B cell (primary cell): Measurements from ENCODE around the gene BCL11A. TPM values are rescaled to one million over a fixed set of nuclear protein-coding genes. Genes with fewer than 3 reads are reported as not detected.
A peak's percentile ranks its signal among the peaks of the same experiment; 100 is the strongest.

Source experiments
- ATAC-seq: fragments of 200-7000 bp; cut with Tn5 transposase; one replicate; pipeline ENCODE4 v1.10.0; 2021; ENCODE audit warnings: low read depth, mild to moderate bottlenecking, moderate number of reproducible peaks, moderate library complexity
- CTCF ChIA-PET: fragments of 350-600 bp; sonication (Branson Sonifier 250); formaldehyde crosslinking; loops from one replicate; lab custom pipeline; 2021; ENCODE audit warnings: antibody characterized with exemption, inconsistent platforms; lab: Charles Lee
- POLR2A ChIA-PET: fragments of 350-600 bp; sonication (Branson Sonifier 250); formaldehyde crosslinking; loops from one replicate; lab custom pipeline; 2021; ENCODE audit warnings: antibody characterized with exemption; lab: Charles Lee
- DNase-seq: peaks from one replicate; pipeline ENCODE4 v3.0.0; 2013
- H2AFZ ChIP-seq: 2 replicates; pipeline ENCODE4 v1.6.1; 2012; ENCODE audit warnings: mild to moderate bottlenecking, low read depth, low read length; ENCODE audit not compliant: insufficient read depth, poor library complexity, severe bottlenecking
- H3K27ac ChIP-seq, 2 donors: 1 replicate in 1 of 2; 2 replicates in 1 of 2; pipeline ENCODE4 v1.5.1; 2012 to 2013; ENCODE audit warnings: low read length in 2 of 2, mild to moderate bottlenecking in 2 of 2, moderate library complexity in 1 of 2
- H3K27me3 ChIP-seq, 4 experiments: fragments of 200-600 bp in 1 of 4; sonication (generic) in 1 of 4; replicated peaks in 1 of 4; 1 replicate in 2 of 4; 2 replicates in 2 of 4; pipeline versions ENCODE4 v1.6.1 to v1.7.0; 2013 to 2016; ENCODE audit warnings: low read length in 3 of 4, mild to moderate bottlenecking in 2 of 4, mixed read lengths in 1 of 4, moderate library complexity in 1 of 4; ENCODE audit not compliant: insufficient read depth in 4 of 4, control insufficient read depth in 3 of 4; ENCODE audit errors: control extremely low read depth in 1 of 4
- H3K36me3 ChIP-seq, 2 experiments: replicated peaks in 1 of 2; 1 replicate in 1 of 2; 2 replicates in 1 of 2; pipeline versions ENCODE4 v1.6.1 to v1.7.1; 2013; ENCODE audit warnings: low read length in 1 of 2; ENCODE audit not compliant: insufficient read depth in 2 of 2, control insufficient read depth in 1 of 2; ENCODE audit errors: control extremely low read depth in 1 of 2, extremely low read depth in 1 of 2
- H3K4me1 ChIP-seq, 2 donors: fragments of 200-600 bp in 1 of 2; sonication (generic) in 1 of 2; 1 replicate in 1 of 2; 2 replicates in 1 of 2; pipeline versions ENCODE4 v1.5.1 to v1.6.1; 2013 to 2017; ENCODE audit warnings: low read length in 2 of 2; ENCODE audit not compliant: control insufficient read depth in 2 of 2, insufficient read depth in 2 of 2
- H3K4me2 ChIP-seq: replicated peaks from 2 replicates; pipeline ENCODE3; 2012; ENCODE audit warnings: mild to moderate bottlenecking, low read depth, low read length; ENCODE audit not compliant: poor library complexity, severe bottlenecking
- H3K4me3 ChIP-seq, 5 experiments: fragments of 200-600 bp in 1 of 5; sonication (generic) in 1 of 5; 1 replicate in 3 of 5; 2 replicates in 2 of 5; pipeline versions ENCODE4 v1.5.1 to v1.7.0; 2011 to 2016; ENCODE audit warnings: low read length in 4 of 5, mild to moderate bottlenecking in 4 of 5, low read depth in 2 of 5, control low read depth in 1 of 5, moderate library complexity in 1 of 5; ENCODE audit not compliant: insufficient read depth in 1 of 5; ENCODE audit errors: control extremely low read depth in 1 of 5, extremely low read depth in 1 of 5
- H3K79me2 ChIP-seq: fragments of 200-600 bp; sonication (generic); one replicate; pipeline ENCODE4 v1.6.0; 2016; ENCODE audit warnings: low read length; ENCODE audit not compliant: control insufficient read depth, insufficient read depth
- H3K9ac ChIP-seq: fragments of 200-600 bp; sonication (generic); 2 replicates; pipeline ENCODE4 v1.6.1; 2017; ENCODE audit warnings: mild to moderate bottlenecking, low read length, moderate library complexity
- H3K9me3 ChIP-seq, 3 donors: one replicate each; pipeline versions ENCODE4 v1.6.1 to v1.7.1; 2013; ENCODE audit warnings: low read length in 2 of 3; ENCODE audit not compliant: control insufficient read depth in 2 of 3, insufficient read depth in 1 of 3; ENCODE audit errors: control extremely low read depth in 1 of 3
- H4K20me1 ChIP-seq: 2 replicates; pipeline ENCODE4 v1.6.0; 2012; ENCODE audit warnings: mild to moderate bottlenecking, low read length; ENCODE audit not compliant: insufficient read depth, control insufficient read depth, poor library complexity, severe bottlenecking
- H3K27ac Mint-ChIP-seq: one replicate; pipeline ENCODE4 v1.8.0; 2021; ENCODE audit warnings: mixed read lengths
- H3K27me3 Mint-ChIP-seq: one replicate; pipeline ENCODE4 v1.8.0; 2021; ENCODE audit warnings: mixed read lengths
- H3K4me1 Mint-ChIP-seq: one replicate; pipeline ENCODE4 v1.8.0; 2021; ENCODE audit warnings: mixed read lengths
- H3K4me3 Mint-ChIP-seq: one replicate; pipeline ENCODE4 v1.8.0; 2021; ENCODE audit warnings: mixed read lengths
- H3K9me3 Mint-ChIP-seq: one replicate; pipeline ENCODE4 v1.8.0; 2022; ENCODE audit warnings: mixed read lengths; ENCODE audit not compliant: insufficient read depth
- CTCF ChIP-seq: fragments of 200-600 bp; IDR thresholded peaks from one replicate; pipeline ENCODE4 v1.8.0; 2022; ENCODE audit warnings: antibody characterized with exemption, mild to moderate bottlenecking
- EZH2 ChIP-seq: IDR thresholded peaks from 2 replicates; pipeline ENCODE4 v1.6.1; 2012; ENCODE audit warnings: borderline replicate concordance, low read depth, mild to moderate bottlenecking, moderate library complexity, low read length; ENCODE audit not compliant: insufficient read depth, poor library complexity, severe bottlenecking
- WGBS: methylation state at CpG from one replicate; pipeline ENCODE4 v1.1.5; 2013; ENCODE audit warnings: missing lambda C conversion rate; ENCODE audit not compliant: insufficient coverage; 5-methylcytosine and 5-hydroxymethylcytosine counted together
- intact Hi-C: fragments of 100-400 bp; cut with micrococcal nuclease; formaldehyde crosslinking; loops from one replicate; pipeline ENCODE4 v1.10.0; 2022
- polyA plus RNA-seq: library from polyadenylated mRNA; depleted of rRNA; stranded (reverse); fragments of >200 nt; gene quantifications from 2 replicates; pipeline ENCODE4 v1.2.3, GENCODE V29; 2012
- total RNA-seq, 2 donors: library from RNA; stranded (reverse); fragments of 120-200 nt in 1 of 2; gene quantifications; 1 replicate in 1 of 2; 2 replicates in 1 of 2; pipeline versions ENCODE4 v1.2.3 to v1.2.4, GENCODE V29; 2013 to 2022

BCL11A gene
- total and polyA plus RNA-seq, 2 donors (not counting 1 experiment from before 2014, with no cell fraction given) = 81.8 to 383 TPM

DNA sequence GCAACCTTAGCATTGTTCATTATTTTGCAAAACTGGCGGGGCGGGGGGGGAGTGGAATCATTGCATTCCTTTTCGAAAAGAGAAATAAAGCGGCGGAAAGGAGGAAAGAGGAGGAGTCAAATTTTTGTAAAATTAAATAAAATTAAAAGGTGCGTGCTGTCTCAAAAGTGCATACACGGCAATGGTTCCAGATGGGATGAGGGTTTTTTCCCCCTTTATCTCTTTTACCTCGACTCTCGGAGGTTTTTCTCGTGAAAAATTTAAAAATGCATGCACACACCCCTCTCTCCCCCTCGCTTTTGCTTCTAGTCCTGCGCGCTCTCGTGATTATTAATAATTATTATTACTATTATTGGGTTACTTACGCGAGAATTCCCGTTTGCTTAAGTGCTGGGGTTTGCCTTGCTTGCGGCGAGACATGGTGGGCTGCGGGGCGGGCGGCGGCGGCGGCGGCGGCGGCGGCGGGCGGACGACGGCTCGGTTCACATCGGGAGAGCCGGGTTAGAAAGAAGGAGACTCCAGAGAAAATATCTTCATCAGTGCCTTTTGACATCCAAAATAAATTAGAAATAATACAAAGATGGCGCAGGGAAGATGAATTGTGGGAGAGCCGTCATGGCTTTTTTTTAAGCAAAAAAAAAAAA, 481 bp downstream of the BCL11A start:
- Histone ChIP-seq H3K27ac (peak overlapping the region; percentile 90 to 91), H2AFZ (peak overlapping the region; percentile 74), H3K27me3 (no peaks in the 10 kb centered on the region), H3K4me1 (peaks cover 13 to 15% of the 10 kb centered on the region in 2 donors), H3K4me2 (peak overlapping the region; percentile 92), H3K4me3 (peak overlapping the region; percentile 78 to 98 (median 97)), H3K9me3 (no peaks in the 10 kb centered on the region), H4K20me1 (peaks cover 18% of the 10 kb centered on the region), H3K36me3 (peaks cover 0 to under 1% of the 10 kb centered on the region in 2 experiments), H3K9ac (peak overlapping the region; percentile 90), H3K79me2 (peaks cover 66% of the 10 kb centered on the region)
- no peak for DNase-seq
- no peak for ATAC-seq
- Mint-ChIP-seq H3K4me3 (peak overlapping the region; percentile 97), H3K27ac (peak overlapping the region; percentile 95), H3K9me3 (no peaks in the 10 kb centered on the region), H3K4me1 (peaks cover 22% of the 10 kb centered on the region), H3K27me3 (no peaks in the 10 kb centered on the region)
- ChIA-PET POLR2A (interaction anchor here (0.6 to 3.4 kb wide), 15 partner anchors 9 to 1352 kb away, joined by 3 to 24 read pairs (median 5); no protein-coding TSS in a partner anchor), CTCF (interaction anchor here (0.6 to 4.4 kb wide), 8 partner anchors 8 to 1247 kb away, joined by 3 to 46 read pairs (median 4); no protein-coding TSS in a partner anchor)
- 0% methylated on average over 4 of the region's 38 CpGs for WGBS
- TF ChIP-seq EZH2 (no peak), CTCF (no peak)
- intact Hi-C loops = loop anchor here (5.0 to 10.0 kb wide), 2 partner anchors 236 to 332 kb away; partner anchors contain the start of gene REL
